Testis (tissue), 3 donors: Measurements from ENCODE around the gene PEX26. TPM values are rescaled to one million over a fixed set of nuclear protein-coding genes. Genes with fewer than 3 reads are reported as not detected.
"Not testable (repeated sequence)": the region's sequence is repeated elsewhere in the genome, so short reads cannot be mapped to it uniquely, and the experiment has no call there.

Experiments used
- DNase-seq: peaks from one replicate; pipeline ENCODE4 v3.0.0-alpha.2; 2019
- H3K27ac ChIP-seq, 2 donors: fragments of 200-600 bp; sonication (generic); one replicate each; pipeline ENCODE4 v1.5.1; 2019
- H3K27me3 ChIP-seq: fragments of 200-600 bp; sonication (generic); one replicate; pipeline ENCODE4 v1.5.1; 2019
- H3K36me3 ChIP-seq: fragments of 200-600 bp; sonication (generic); one replicate; pipeline ENCODE4 v1.5.1; 2017; ENCODE audit warnings: low read depth; ENCODE audit errors: missing control alignments
- H3K4me1 ChIP-seq: fragments of 200-600 bp; sonication (generic); one replicate; pipeline ENCODE4 v1.5.1; 2019
- H3K4me3 ChIP-seq, 2 donors: fragments of 200-600 bp; sonication (generic); one replicate each; pipeline ENCODE4 v1.5.1; 2017 to 2019
- H3K9me3 ChIP-seq: fragments of 200-600 bp; sonication (generic); one replicate; pipeline ENCODE4 v1.5.1; 2017
- CTCF ChIP-seq, 3 experiments: fragments of 450-650 bp in 2 of 3; fragments of 200-600 bp in 1 of 3; sonication (generic) in 1 of 3; IDR thresholded peaks; one replicate each; pipeline ENCODE4 v1.5.1; 2016 to 2019; ENCODE audit warnings: antibody characterized with exemption in 3 of 3, mild to moderate bottlenecking in 2 of 3, moderate library complexity in 1 of 3
- POLR2A ChIP-seq: fragments of 450-650 bp; IDR thresholded peaks from one replicate; pipeline ENCODE4 v1.6.1; 2017; ENCODE audit warnings: antibody characterized with exemption, mild to moderate bottlenecking, moderate library complexity
- WGBS, 2 donors: methylation state at CpG; one replicate each; pipeline ENCODE4 v1.1.5; 2018; 5-methylcytosine and 5-hydroxymethylcytosine counted together
- intact Hi-C: fragments of 100-400 bp; cut with DNase I; formaldehyde crosslinking; loops from one replicate; pipeline ENCODE4 v1.15.1; 2023; ENCODE audit warnings: low total_unique reads
- polyA plus RNA-seq: library from polyadenylated mRNA; stranded (reverse); fragments of 350-450 nt; fragmentation: Illumina TruSeq; extraction: RNeasy Lipid Tissue Mini Kit (QIAGEN cat#74804); gene quantifications from one replicate; pipeline ENCODE4 v1.2.3, GENCODE V29; 2014; ENCODE audit warnings: low read depth, low replicate concordance; ENCODE audit not compliant: insufficient read depth
- total RNA-seq, 2 donors: library from RNA; depleted of rRNA; stranded (reverse); fragments of >200 nt; gene quantifications; one replicate each; pipeline ENCODE4 v1.2.3, GENCODE V29; 2016

Gene PEX26
- total and polyA plus RNA-seq, 3 donors from 2014 or later = 16.8 to 33.4 (median 29.1) TPM

DNA sequence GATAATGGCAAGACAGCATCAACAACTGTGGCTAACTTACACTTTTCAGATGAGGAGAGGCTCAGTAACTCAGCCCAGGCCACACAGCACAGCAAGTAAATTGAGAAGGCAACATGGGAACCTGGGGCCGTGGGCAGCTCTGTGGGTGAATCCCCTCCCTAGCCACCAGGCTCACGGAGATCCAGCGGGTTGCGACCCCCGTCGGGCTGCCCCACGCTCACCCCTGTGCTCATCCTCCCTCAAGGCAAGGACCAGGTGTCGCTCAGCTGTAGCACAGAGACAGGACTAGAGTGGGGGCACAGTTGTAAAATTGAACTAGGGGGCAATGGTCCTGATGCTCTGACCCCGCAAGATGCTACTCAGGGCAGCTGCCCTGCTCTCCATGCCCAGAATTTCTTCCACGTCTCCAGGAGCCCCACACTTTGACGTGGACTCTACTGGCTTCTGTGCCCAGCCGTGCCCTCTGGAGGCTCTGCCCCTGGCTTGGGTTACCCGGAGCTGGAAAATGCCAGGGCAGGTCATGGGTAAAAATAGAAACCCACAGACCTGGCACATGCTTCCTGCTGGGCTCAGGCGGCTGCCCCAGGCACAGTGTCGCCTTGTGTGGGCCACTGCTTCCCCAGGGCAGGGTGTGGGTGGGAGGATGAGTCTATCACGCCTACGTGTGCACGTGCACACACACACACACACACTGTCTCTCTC is 41.8 kb downstream of the PEX26 start:
- H3K4me3 ChIP-seq = no peak overlapping the region
- H3K9me3 ChIP-seq = no peaks in the 10 kb centered on the region
- no peaks in the 10 kb centered on the region for H3K27me3 ChIP-seq
- no peak for TF ChIP-seq CTCF (IDR thresholded peaks at IDR 0.05)
- no peak for TF ChIP-seq POLR2A
- no peak for DNase-seq
- WGBS, 2 donors = 90 to 95% methylated on average over 14 to 18 of the region's 18 CpGs
- no peaks in the 10 kb centered on the region for H3K36me3 ChIP-seq
- no peak overlapping the region for H3K27ac ChIP-seq
- H3K4me1 ChIP-seq = no peaks in the 10 kb centered on the region
- intact Hi-C loops = no loop called here

DNA sequence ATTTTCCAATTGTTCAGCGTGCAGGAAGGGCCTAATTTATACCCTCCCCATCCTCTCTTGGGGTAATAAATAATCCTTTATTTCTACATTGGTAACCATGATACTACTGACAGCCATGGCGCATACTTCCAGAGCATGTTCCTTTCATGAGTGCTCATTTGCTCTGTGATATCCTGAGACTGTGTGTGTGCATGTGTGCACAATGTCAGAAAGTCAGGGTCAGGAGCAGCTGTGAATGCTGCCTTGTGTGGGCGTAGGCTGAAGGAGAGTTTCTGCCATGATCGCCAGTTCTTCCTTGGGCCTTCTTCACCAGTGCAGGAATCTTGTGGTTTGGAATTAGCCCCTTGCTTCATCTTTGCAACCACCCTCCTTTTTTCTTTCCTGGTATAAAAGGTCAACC is 43.1 kb downstream of the PEX26 start:
- Histone ChIP-seq H3K4me3 (no peak overlapping the region), H3K27me3 (no peaks in the 10 kb centered on the region), H3K9me3 (no peaks in the 10 kb centered on the region), H3K36me3 (no peaks in the 10 kb centered on the region), H3K4me1 (no peaks in the 10 kb centered on the region), H3K27ac (no peak overlapping the region)
- 64 to 77% methylated on average over 4 of the region's 4 CpGs for WGBS, 2 donors
- no peak for TF ChIP-seq POLR2A
- no peak for TF ChIP-seq CTCF (IDR thresholded peaks at IDR 0.05)
- intact Hi-C loops = no loop called here
- no peak for DNase-seq

GRCh38 chr22:18121506-18121905 is 43.7 kb downstream of the PEX26 start:
- 90 to 94% methylated on average over 8 to 13 of the region's 13 CpGs for WGBS, 2 donors
- intact Hi-C loops = no loop called here
- DNase-seq = no peak
- Histone ChIP-seq H3K4me3 (no peak overlapping the region), H3K27me3 (no peaks in the 10 kb centered on the region), H3K27ac (no peak overlapping the region), H3K36me3 (no peaks in the 10 kb centered on the region), H3K4me1 (no peaks in the 10 kb centered on the region), H3K9me3 (no peaks in the 10 kb centered on the region)
- TF ChIP-seq CTCF (IDR thresholded peaks at IDR 0.05) = no peak
- TF ChIP-seq POLR2A = no peak

DNA sequence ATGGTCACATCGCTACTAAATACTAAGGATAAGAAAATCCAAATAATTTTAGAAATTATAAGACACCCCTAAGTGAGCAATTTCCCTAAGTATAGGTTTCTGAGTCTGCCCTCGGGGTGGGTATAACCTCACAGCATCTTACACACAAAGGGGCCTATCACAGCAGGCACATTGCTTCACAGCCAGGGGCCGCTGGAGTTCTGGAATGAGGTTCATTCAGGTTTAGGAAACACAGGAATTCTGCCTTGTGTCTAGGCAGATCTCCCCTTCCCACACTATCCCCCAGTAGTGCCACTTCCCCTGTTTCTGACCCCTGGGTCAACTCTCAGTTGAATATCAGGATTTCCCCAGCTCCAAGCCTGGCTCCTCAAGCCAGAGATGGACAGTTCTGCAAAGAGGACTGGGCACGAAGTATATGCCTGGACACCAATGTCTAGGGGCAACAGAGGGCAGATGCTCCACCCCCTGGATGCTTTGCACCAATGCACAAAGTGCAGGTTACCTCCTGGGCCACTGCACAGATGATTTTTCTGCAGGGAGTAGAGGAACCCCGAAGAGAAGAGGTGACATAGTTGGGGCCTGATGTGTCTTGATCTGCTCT is 44.3 kb downstream of the PEX26 start:
- intact Hi-C loops = no loop called here
- TF ChIP-seq POLR2A (no peak), CTCF (IDR thresholded peaks at IDR 0.05) (no peak)

DNA sequence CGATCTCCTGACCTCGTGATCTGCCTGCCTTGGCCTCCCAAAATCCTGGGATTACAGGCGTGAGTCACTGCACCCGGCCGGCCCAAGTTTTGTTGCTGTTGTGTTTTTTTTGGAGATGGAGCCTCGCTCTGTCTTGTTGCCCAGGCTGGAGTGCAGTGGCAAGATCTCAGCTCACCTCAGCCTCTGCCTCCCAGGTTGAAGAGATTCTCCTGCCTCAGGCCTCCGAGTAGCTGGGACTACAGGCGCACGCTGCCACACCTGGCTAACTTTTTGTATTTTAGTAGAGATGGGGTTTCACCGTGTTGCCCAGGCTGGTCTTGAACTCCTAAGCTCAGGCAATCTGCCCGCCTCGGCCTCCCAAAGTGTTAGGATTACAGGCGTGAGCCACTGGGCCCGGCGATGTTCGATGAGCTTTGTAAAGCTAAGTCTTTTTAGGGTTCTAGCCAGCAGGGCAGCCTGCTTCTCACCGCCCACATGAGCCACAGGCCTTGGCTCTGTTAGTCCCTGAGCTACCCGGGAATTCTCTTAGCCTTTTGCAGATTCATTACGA is 45.8 kb downstream of the PEX26 start:
- H3K36me3 ChIP-seq, H3K27me3 ChIP-seq, H3K9me3 ChIP-seq, H3K4me1 ChIP-seq, H3K27ac ChIP-seq, H3K4me3 ChIP-seq, intact Hi-C loops, DNase-seq: not testable (repeated sequence)
- 89 to 92% methylated on average over 13 to 19 of the region's 19 CpGs for WGBS, 2 donors

More for the DNA sequence above, 44.3 kb downstream of the PEX26 start:
- no peaks in the 10 kb centered on the region for H3K9me3 ChIP-seq
- no peak overlapping the region for H3K4me3 ChIP-seq
- no peaks in the 10 kb centered on the region for H3K4me1 ChIP-seq
- no peak overlapping the region for H3K27ac ChIP-seq
- no peaks in the 10 kb centered on the region for H3K36me3 ChIP-seq
- no peaks in the 10 kb centered on the region for H3K27me3 ChIP-seq
- no peak for DNase-seq
- 83 to 97% methylated on average over 5 of the region's 5 CpGs for WGBS, 2 donors
